Astrocyte (in vitro differentiated cells and primary cell): Measurements from ENCODE around the gene ING2.

Experiments
- EZH2 ChIP-seq: IDR thresholded peaks from 2 replicates; pipeline ENCODE4 v1.6.1; 2012; ENCODE audit warnings: mild to moderate bottlenecking, low read length, inconsistent platforms; ENCODE audit not compliant: insufficient read depth
- TF ChIP-seq, protein P1 (sequence below): IDR thresholded peaks from 2 replicates; pipeline ENCODE4 v1.5.1; 2011; ENCODE audit warnings: low read depth, mild to moderate bottlenecking, inconsistent platforms, low read length, moderate library complexity; ENCODE audit not compliant: insufficient read depth

DNA sequence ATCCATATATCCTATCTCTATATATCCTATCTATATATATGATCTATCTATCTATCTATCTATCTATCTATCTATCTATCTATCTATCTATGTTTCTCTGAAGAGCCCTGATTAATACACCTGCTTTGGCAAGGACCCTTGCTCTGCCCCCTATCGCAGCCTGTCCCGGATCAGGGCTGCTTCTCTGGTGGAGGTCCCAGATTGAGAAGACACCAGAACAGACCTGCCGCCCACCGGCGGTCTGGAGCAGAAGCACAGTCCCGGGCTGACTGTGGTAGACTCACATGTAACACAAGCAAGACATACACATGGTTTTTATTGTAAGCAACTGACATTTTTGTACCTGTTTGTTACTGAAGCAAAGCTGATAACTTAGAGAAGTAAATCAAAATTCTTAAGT, 52.8 kb downstream of the ING2 start:
- TF ChIP-seq, protein P1, sequence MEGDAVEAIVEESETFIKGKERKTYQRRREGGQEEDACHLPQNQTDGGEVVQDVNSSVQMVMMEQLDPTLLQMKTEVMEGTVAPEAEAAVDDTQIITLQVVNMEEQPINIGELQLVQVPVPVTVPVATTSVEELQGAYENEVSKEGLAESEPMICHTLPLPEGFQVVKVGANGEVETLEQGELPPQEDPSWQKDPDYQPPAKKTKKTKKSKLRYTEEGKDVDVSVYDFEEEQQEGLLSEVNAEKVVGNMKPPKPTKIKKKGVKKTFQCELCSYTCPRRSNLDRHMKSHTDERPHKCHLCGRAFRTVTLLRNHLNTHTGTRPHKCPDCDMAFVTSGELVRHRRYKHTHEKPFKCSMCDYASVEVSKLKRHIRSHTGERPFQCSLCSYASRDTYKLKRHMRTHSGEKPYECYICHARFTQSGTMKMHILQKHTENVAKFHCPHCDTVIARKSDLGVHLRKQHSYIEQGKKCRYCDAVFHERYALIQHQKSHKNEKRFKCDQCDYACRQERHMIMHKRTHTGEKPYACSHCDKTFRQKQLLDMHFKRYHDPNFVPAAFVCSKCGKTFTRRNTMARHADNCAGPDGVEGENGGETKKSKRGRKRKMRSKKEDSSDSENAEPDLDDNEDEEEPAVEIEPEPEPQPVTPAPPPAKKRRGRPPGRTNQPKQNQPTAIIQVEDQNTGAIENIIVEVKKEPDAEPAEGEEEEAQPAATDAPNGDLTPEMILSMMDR, result no peak
- no peak for TF ChIP-seq EZH2
